ENCODE results near the gene METTL25B. TPM values are rescaled to one million over a fixed set of nuclear protein-coding genes. Genes with fewer than 3 reads are reported as not detected.

Gene METTL25B
- total RNA-seq, 1 experiment from 2014 or later: 11.9 TPM

- no peak for DNase-seq (ENCODE audit: low read depth)
These were observed 27.3 kb upstream of the METTL25B start for GRCh38 chr1:156700736-156701531.

GRCh38 chr1:156703336-156703735, 24.9 kb upstream of the METTL25B start:
- DNase-seq (ENCODE audit: low read depth): no peak

GRCh38 chr1:156703741-156704140, 24.5 kb upstream of the METTL25B start:
- no peak for DNase-seq (ENCODE audit: low read depth)

- no peak for DNase-seq (ENCODE audit: low read depth)
These were observed 24.0 kb upstream of the METTL25B start for GRCh38 chr1:156704166-156704711.

GRCh38 chr1:156704930-156705320, 23.3 kb upstream of the METTL25B start:
- DNase-seq (ENCODE audit: low read depth): peak; percentile 89

GRCh38 chr1:156705321-156705917, 22.9 kb upstream of the METTL25B start, which contains the start of gene CRABP2:
CRABP2 (minus strand) TSS chr1:156705583; CDS start chr1:156705446, 137 bp downstream.
- DNase-seq (ENCODE audit: low read depth): peak; percentile 59

- peak; percentile 74 for DNase-seq (ENCODE audit: low read depth)
These were observed 22.2 kb upstream of the METTL25B start for GRCh38 chr1:156705918-156706656.

GRCh38 chr1:156706657-156707416, 21.4 kb upstream of the METTL25B start:
- no peak for DNase-seq (ENCODE audit: low read depth)

- DNase-seq (ENCODE audit: low read depth): peak; percentile 62
These were observed 20.7 kb upstream of the METTL25B start for GRCh38 chr1:156707417-156708217.

GRCh38 chr1:156708218-156708661, 20.0 kb upstream of the METTL25B start:
- DNase-seq (ENCODE audit: low read depth): no peak

- DNase-seq (ENCODE audit: low read depth): no peak
These were observed 19.2 kb upstream of the METTL25B start for GRCh38 chr1:156709031-156709430.

- peak; percentile 93 for DNase-seq (ENCODE audit: low read depth)
These were observed 18.3 kb upstream of the METTL25B start for GRCh38 chr1:156709757-156710489.

- peak; percentile 38 for DNase-seq (ENCODE audit: low read depth)
These were observed 17.1 kb upstream of the METTL25B start for GRCh38 chr1:156711011-156711817.

- no peak for DNase-seq (ENCODE audit: low read depth)
These were observed 15.6 kb upstream of the METTL25B start for GRCh38 chr1:156712626-156713025.

- no peak for DNase-seq (ENCODE audit: low read depth)
These were observed 13.4 kb upstream of the METTL25B start for GRCh38 chr1:156714830-156715229.

GRCh38 chr1:156717351-156717750, 10.9 kb upstream of the METTL25B start:
- DNase-seq (ENCODE audit: low read depth): no peak

- DNase-seq (ENCODE audit: low read depth): no peak
These were observed 7.1 kb upstream of the METTL25B start for GRCh38 chr1:156721131-156721530.

- DNase-seq (ENCODE audit: low read depth): no peak
These were observed 6.7 kb upstream of the METTL25B start for GRCh38 chr1:156721535-156721934.

Data from Daoy (cell line).